CD14-positive monocyte (primary cell): Measurements from ENCODE around the gene TEAD4. TPM values are rescaled to one million over a fixed set of nuclear protein-coding genes. Genes with fewer than 3 reads are reported as not detected.

ENCODE experiments used
- DNase-seq, 3 donors: peaks; one replicate each; pipeline ENCODE4 v3.0.0-alpha.2; 2011 to 2022
- H2AFZ ChIP-seq: 2 replicates; pipeline ENCODE4 v1.6.0; 2012; ENCODE audit warnings: mild to moderate bottlenecking, low read depth, low read length, inconsistent platforms; ENCODE audit not compliant: insufficient read depth, poor library complexity, severe bottlenecking
- H3K27ac ChIP-seq, 2 donors: 1 replicate in 1 of 2; 2 replicates in 1 of 2; pipeline ENCODE4 v1.5.1; 2012 to 2013; ENCODE audit warnings: low read length in 2 of 2, control low read depth in 1 of 2, inconsistent platforms in 1 of 2, low read depth in 1 of 2, mild to moderate bottlenecking in 1 of 2
- H3K27me3 ChIP-seq, 2 donors: one replicate each; pipeline versions ENCODE4 v1.6.0 to v1.6.1; 2011 to 2013; ENCODE audit warnings: low read length in 2 of 2; ENCODE audit not compliant: control insufficient read depth in 2 of 2, insufficient read depth in 2 of 2
- H3K36me3 ChIP-seq, 2 donors: replicated peaks in 1 of 2; 1 replicate in 1 of 2; 2 replicates in 1 of 2; pipeline versions ENCODE4 v1.5.1 to v1.6.1; 2012 to 2013; ENCODE audit warnings: low read length in 2 of 2, control low read depth in 1 of 2, inconsistent platforms in 1 of 2, mild to moderate bottlenecking in 1 of 2; ENCODE audit not compliant: insufficient read depth in 2 of 2, control insufficient read depth in 1 of 2
- H3K4me1 ChIP-seq, 2 donors: 1 replicate in 1 of 2; 2 replicates in 1 of 2; pipeline versions ENCODE4 v1.5.1 to v1.6.1; 2012 to 2013; ENCODE audit warnings: low read length in 2 of 2, control low read depth in 1 of 2, inconsistent platforms in 1 of 2, mild to moderate bottlenecking in 1 of 2, moderate library complexity in 1 of 2; ENCODE audit not compliant: insufficient read depth in 2 of 2, control insufficient read depth in 1 of 2
- H3K4me2 ChIP-seq: replicated peaks from 2 replicates; pipeline ENCODE3; 2012; ENCODE audit warnings: low read length, moderate library complexity, mild to moderate bottlenecking; ENCODE audit not compliant: poor library complexity, severe bottlenecking; ENCODE audit errors: extremely low read depth
- H3K4me3 ChIP-seq, 3 experiments: fragments of 200-600 bp in 1 of 3; sonication (generic) in 1 of 3; replicated peaks in 1 of 3; 1 replicate in 2 of 3; 2 replicates in 1 of 3; pipeline ENCODE4 v1.5.1; 2011 to 2013; ENCODE audit warnings: low read length in 3 of 3, mild to moderate bottlenecking in 3 of 3, control low read depth in 2 of 3, low read depth in 2 of 3, inconsistent platforms in 1 of 3, moderate library complexity in 1 of 3
- H3K79me2 ChIP-seq: 2 replicates; pipeline ENCODE4 v1.6.0; 2012; ENCODE audit warnings: mild to moderate bottlenecking, control low read depth, inconsistent platforms, low read length, moderate library complexity; ENCODE audit not compliant: insufficient read depth
- H3K9ac ChIP-seq: 2 replicates; pipeline ENCODE4 v1.6.0; 2017; ENCODE audit warnings: low read length, mild to moderate bottlenecking; ENCODE audit not compliant: insufficient read depth, poor library complexity, severe bottlenecking
- H3K9me3 ChIP-seq, 2 donors: replicated peaks in 1 of 2; 1 replicate in 1 of 2; 2 replicates in 1 of 2; pipeline versions ENCODE4 v1.5.1 to v1.6.1; 2012 to 2013; ENCODE audit warnings: low read length in 2 of 2, control low read depth in 1 of 2; ENCODE audit not compliant: control insufficient read depth in 1 of 2, insufficient read depth in 1 of 2
- H4K20me1 ChIP-seq: 2 replicates; pipeline ENCODE4 v1.6.0; 2012; ENCODE audit warnings: mild to moderate bottlenecking, low read length, control low read depth, moderate library complexity; ENCODE audit not compliant: insufficient read depth
- H3K27ac Mint-ChIP-seq, 7 donors: one replicate each; pipeline ENCODE4 v1.8.0; 2020; ENCODE audit warnings: mild to moderate bottlenecking in 7 of 7, mixed read lengths in 7 of 7, moderate library complexity in 6 of 7, inconsistent platforms in 2 of 7
- H3K27me3 Mint-ChIP-seq, 3 donors: one replicate each; pipeline ENCODE4 v1.8.0; 2021 to 2022; ENCODE audit warnings: low read depth in 3 of 3, mild to moderate bottlenecking in 3 of 3, mixed read lengths in 3 of 3, moderate library complexity in 3 of 3, inconsistent platforms in 1 of 3
- H3K36me3 Mint-ChIP-seq, 2 donors: one replicate each; pipeline ENCODE4 v1.8.0; 2020; ENCODE audit warnings: mixed read lengths in 2 of 2, inconsistent platforms in 1 of 2, mild to moderate bottlenecking in 1 of 2
- H3K4me1 Mint-ChIP-seq: one replicate; pipeline ENCODE4 v1.8.0; 2020; ENCODE audit warnings: mild to moderate bottlenecking, mixed read lengths
- H3K4me3 Mint-ChIP-seq, 2 donors: one replicate each; pipeline ENCODE4 v1.8.0; 2020; ENCODE audit warnings: mild to moderate bottlenecking in 2 of 2, mixed read lengths in 2 of 2, moderate library complexity in 1 of 2
- H3K9me3 Mint-ChIP-seq, 7 donors: one replicate each; pipeline ENCODE4 v1.8.0; 2020 to 2022; ENCODE audit warnings: mixed read lengths in 7 of 7, mild to moderate bottlenecking in 6 of 7, moderate library complexity in 6 of 7, inconsistent platforms in 2 of 7
- WGBS: methylation state at CpG from one replicate; pipeline ENCODE4 v1.1.5; 2013; ENCODE audit warnings: missing lambda C conversion rate; ENCODE audit not compliant: insufficient coverage; 5-methylcytosine and 5-hydroxymethylcytosine counted together
- intact Hi-C, 2 donors: fragments of 100-400 bp; cut with micrococcal nuclease; formaldehyde crosslinking; loops; one replicate each; pipeline versions ENCODE4 v1.15.0 to v1.15.1; 2023
- polyA plus RNA-seq, 3 donors: library from polyadenylated mRNA; depleted of rRNA in 1 of 3; unstranded in 2 of 3; stranded (reverse) in 1 of 3; fragments of 300-500 nt in 2 of 3; fragments of >200 nt in 1 of 3; fragmentation: Illumina TruSeq in 2 of 3; gene quantifications; 1 replicate in 2 of 3; 2 replicates in 1 of 3; pipeline ENCODE4 v1.2.3, GENCODE V29; 2012 to 2021
- TF ChIP-seq, protein P1 (sequence below): fragments of 200-600 bp; IDR thresholded peaks from one replicate; pipeline ENCODE4 v1.8.0; 2022; ENCODE audit warnings: antibody characterized with exemption, mild to moderate bottlenecking

Gene TEAD4
- polyA plus RNA-seq, 3 donors: not detected

DNA sequence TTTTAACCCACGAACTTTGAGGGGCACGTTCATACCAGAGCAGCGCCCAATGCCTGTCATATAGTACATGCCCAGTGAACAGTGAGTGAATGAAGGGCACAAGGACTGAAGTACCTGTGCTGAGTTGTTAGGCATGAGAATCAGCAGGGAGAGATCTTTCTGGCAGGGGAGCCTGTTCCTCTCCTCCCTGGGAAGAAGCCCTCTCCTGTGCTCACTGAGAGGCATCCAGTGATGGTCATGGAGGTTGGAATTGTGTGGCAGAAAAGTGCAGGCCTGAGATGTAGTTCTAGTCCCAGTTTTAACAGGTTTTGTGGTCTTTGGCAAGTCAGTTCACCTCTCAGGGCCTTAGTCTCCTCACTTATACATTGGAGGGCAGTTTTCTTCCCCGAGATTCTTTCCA, 20.6 kb downstream of the TEAD4 start:
- H3K27me3 ChIP-seq: no peaks in the 10 kb centered on the region
- H3K9ac ChIP-seq: no peak overlapping the region
- intact Hi-C loops: no loop called here
- H3K4me3 Mint-ChIP-seq: no peak overlapping the region
- H3K9me3 Mint-ChIP-seq: peaks cover 0 to 1% (median 0%) of the 10 kb centered on the region in 7 donors
- H3K27me3 Mint-ChIP-seq: peaks cover 5 to 8% (median 7%) of the 10 kb centered on the region in 3 donors
- H3K27ac ChIP-seq: no peak overlapping the region
- no peaks in the 10 kb centered on the region for H3K36me3 Mint-ChIP-seq
- no peak overlapping the region for H3K4me3 ChIP-seq
- H3K4me2 ChIP-seq: no peak overlapping the region
- 100% methylated on average over 3 of the region's 4 CpGs for WGBS
- TF ChIP-seq, protein P1, sequence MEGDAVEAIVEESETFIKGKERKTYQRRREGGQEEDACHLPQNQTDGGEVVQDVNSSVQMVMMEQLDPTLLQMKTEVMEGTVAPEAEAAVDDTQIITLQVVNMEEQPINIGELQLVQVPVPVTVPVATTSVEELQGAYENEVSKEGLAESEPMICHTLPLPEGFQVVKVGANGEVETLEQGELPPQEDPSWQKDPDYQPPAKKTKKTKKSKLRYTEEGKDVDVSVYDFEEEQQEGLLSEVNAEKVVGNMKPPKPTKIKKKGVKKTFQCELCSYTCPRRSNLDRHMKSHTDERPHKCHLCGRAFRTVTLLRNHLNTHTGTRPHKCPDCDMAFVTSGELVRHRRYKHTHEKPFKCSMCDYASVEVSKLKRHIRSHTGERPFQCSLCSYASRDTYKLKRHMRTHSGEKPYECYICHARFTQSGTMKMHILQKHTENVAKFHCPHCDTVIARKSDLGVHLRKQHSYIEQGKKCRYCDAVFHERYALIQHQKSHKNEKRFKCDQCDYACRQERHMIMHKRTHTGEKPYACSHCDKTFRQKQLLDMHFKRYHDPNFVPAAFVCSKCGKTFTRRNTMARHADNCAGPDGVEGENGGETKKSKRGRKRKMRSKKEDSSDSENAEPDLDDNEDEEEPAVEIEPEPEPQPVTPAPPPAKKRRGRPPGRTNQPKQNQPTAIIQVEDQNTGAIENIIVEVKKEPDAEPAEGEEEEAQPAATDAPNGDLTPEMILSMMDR: no peak
- H3K27ac Mint-ChIP-seq: no peak overlapping the region
- H3K79me2 ChIP-seq: no peaks in the 10 kb centered on the region
- H4K20me1 ChIP-seq: no peaks in the 10 kb centered on the region
- no peaks in the 10 kb centered on the region for H3K4me1 Mint-ChIP-seq
- no peak overlapping the region for H2AFZ ChIP-seq
- no peak for DNase-seq
- H3K9me3 ChIP-seq: no peaks in the 10 kb centered on the region
- H3K4me1 ChIP-seq: no peaks in the 10 kb centered on the region
- H3K36me3 ChIP-seq: no peaks in the 10 kb centered on the region

DNA sequence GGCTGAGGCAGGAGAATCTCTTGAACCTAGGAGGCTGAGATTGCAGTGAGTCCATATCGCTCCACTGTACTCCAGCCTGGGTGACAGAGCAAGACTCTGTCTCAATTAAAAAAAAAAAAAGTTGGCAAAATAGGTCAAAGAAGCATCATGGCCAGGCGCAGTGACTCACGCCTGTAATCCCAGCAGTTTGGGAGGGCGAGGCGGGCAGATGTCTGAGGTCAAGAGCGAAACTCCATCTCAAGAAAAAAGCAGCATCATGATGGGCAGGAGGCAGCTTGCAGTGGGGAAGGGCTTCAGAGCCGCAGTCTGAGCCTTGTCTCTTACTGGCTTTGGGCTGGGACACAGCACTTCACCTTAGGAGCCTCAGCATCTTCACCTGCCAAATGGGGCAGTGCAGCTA, 21.4 kb downstream of the TEAD4 start:
- H3K9ac ChIP-seq: no peak overlapping the region
- no peaks in the 10 kb centered on the region for H3K36me3 ChIP-seq
- 81% methylated on average over 7 of the region's 7 CpGs for WGBS
- no peaks in the 10 kb centered on the region for H3K36me3 Mint-ChIP-seq
- no peak overlapping the region for H3K27ac ChIP-seq
- H3K4me3 ChIP-seq: no peak overlapping the region
- no peaks in the 10 kb centered on the region for H4K20me1 ChIP-seq
- no peaks in the 10 kb centered on the region for H3K27me3 ChIP-seq
- TF ChIP-seq, protein P1: no peak
- no peak overlapping the region for H2AFZ ChIP-seq
- H3K4me3 Mint-ChIP-seq: no peak overlapping the region
- peaks cover 0 to 1% (median 0%) of the 10 kb centered on the region in 7 donors for H3K9me3 Mint-ChIP-seq
- no peak overlapping the region for H3K4me2 ChIP-seq
- no peaks in the 10 kb centered on the region for H3K4me1 Mint-ChIP-seq
- H3K27me3 Mint-ChIP-seq: peaks cover 5 to 8% (median 7%) of the 10 kb centered on the region in 3 donors
- no peaks in the 10 kb centered on the region for H3K79me2 ChIP-seq
- DNase-seq: no peak
- H3K27ac Mint-ChIP-seq: no peak overlapping the region
- intact Hi-C loops: no loop called here
- H3K9me3 ChIP-seq: no peaks in the 10 kb centered on the region
- no peaks in the 10 kb centered on the region for H3K4me1 ChIP-seq
